Natural killer cell treated with Interleukin-12 subunit alpha and Interleukin-12 subunit beta and Interleukin-15 and Interleukin-18, amount 100 ng/mL, for 72 hours (primary cell): ENCODE data around the gene SHE. TPM values are rescaled to one million over a fixed set of nuclear protein-coding genes. Genes with fewer than 3 reads are reported as not detected.

Experiments
- total RNA-seq, 2 donors: library from RNA; stranded (reverse); gene quantifications; one replicate each; pipeline ENCODE4 v1.2.3, GENCODE V29; 2022

The SHE gene
- total RNA-seq, 2 donors from 2014 or later: 0.19 TPM; not detected in 1

Other genes starting within 250 kb of the SHE start
- gene HAX1, start 229.8 kb downstream of the SHE start, total RNA-seq: 100 to 1,000 TPM; 131 to 136 TPM
- gene AQP10, start 181.3 kb downstream of the SHE start, total RNA-seq: not detected
- 10 to 100 TPM; 29.2 to 60.6 TPM for gene ATP8B2, start 176.9 kb downstream of the SHE start, total RNA-seq
- 1 to 10 TPM; 2.3 to 4.0 TPM for gene IL6R, start 97.1 kb downstream of the SHE start, total RNA-seq
- not detected for gene TDRD10, start 193 bp downstream of the SHE start, total RNA-seq
- 100 to 1,000 TPM in 1 of 2 donors, 10 to 100 TPM in 1; 95.2 to 123 TPM for gene UBE2Q1, start 56.2 kb upstream of the SHE start, total RNA-seq
- gene CHRNB2, start 65.4 kb upstream of the SHE start, total RNA-seq: not detected
- gene ADAR, start 105.8 kb upstream of the SHE start, total RNA-seq: 100 to 1,000 TPM; 232 to 257 TPM